HG03045 (cell line): ENCODE data around the gene MAP4K3.
"Not testable (repeated sequence)": the region's sequence is repeated elsewhere in the genome, so short reads cannot be mapped to it uniquely, and the experiment has no call there.

Source experiments
- ATAC-seq: cut with Tn5 transposase; IDR thresholded peaks from one replicate; pipeline ENCODE4 v1.9.1; 2021; ENCODE audit warnings: mild to moderate bottlenecking, moderate library complexity; ENCODE audit not compliant: unreplicated experiment

The MAP4K3 gene

DNA sequence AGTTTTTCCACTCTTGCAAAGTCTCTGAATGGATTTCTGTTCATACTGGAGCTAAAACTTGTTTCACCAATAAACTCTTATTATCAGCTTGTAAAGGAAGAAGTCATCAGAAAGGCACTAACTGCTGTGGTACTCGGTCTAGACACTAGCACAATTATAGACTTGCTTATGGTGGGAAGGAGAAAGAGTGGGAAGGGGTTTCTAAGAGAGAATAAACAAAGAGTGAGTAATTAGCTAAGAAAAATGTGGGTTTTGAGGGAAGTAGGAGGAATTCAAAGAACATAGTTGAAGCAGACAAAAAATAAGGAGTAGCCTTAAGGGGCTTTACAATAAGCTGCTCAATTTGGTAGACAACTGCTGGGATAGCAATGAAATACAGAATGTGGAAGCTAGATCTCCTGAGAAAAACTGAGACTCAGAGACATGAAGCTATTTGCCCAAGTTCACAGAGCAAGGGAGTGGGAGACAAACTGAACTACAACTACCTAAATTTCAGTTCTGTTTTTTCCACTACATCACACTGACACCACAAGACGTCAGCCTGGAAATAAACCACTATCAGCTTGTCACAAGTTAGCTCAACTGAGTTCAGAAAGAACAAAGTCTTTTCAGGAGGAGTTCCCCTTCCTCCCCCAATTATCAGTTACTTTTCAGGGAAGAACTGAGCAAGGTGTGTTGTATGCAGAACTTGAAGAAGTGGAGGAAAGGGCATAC lies 59.7 kb downstream of the MAP4K3 start:
- ATAC-seq: peak; percentile 78

GRCh38 chr2:39375917-39376316 lies 61.2 kb downstream of the MAP4K3 start:
- ATAC-seq: no peak

GRCh38 chr2:39373181-39373802 lies 63.8 kb downstream of the MAP4K3 start:
- no peak for ATAC-seq

DNA sequence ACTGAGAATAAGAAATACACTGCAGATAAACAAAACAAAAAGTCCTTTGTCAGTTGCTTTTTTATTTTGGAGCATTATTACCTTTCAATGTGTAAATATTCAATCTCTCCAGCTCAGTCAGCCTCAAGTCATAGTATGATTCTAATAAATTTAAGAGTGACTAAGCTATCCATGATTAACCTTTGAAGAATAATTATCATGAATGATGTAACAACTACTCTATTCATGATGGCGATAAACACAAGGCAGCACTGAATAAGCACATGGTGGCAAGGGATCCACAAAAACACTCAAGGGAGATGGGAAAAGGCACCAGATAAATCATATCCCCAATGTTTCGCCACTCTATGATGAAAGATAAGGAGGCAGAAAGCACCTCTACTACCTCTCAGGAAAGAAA lies 67.0 kb downstream of the MAP4K3 start:
- ATAC-seq: no peak

- ATAC-seq: no peak
These were observed 68.2 kb downstream of the MAP4K3 start for GRCh38 chr2:39368846-39369245.

GRCh38 chr2:39368376-39368775 lies 68.7 kb downstream of the MAP4K3 start:
- ATAC-seq: no peak

GRCh38 chr2:39362595-39362994 lies 74.5 kb downstream of the MAP4K3 start:
- no peak for ATAC-seq

- ATAC-seq: no peak
These were observed 75.6 kb downstream of the MAP4K3 start for GRCh38 chr2:39361511-39361910.

- not testable (repeated sequence) for ATAC-seq
These were observed 76.7 kb downstream of the MAP4K3 start for GRCh38 chr2:39360342-39360741.

DNA sequence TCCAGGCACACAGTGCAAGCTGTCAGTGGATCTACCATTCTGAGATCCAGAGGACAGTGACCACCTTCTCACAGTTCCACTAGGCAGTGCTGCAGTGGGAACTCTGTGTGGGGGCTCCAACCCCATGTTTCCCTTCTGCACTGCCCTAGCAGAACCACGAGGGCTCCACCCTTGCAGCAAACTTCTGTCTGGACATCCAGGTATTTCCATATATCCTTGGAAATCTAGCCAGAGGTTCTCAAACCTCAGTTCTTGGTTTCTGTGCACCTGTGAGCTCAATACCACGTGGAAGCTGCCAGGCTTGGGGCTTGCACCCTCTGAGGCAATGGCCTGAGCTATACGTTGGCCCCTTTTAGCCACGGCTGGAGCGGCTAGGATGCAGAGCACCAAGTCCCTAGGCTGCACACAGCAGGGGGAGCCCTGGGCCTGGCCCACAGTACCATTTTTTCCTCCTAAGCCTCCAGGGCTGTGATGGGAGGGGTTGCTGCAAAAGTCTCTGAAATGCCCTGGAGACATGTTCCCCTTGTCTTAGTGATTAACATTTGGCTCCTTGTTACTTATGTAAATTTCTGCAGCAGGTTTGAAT lies 77.5 kb downstream of the MAP4K3 start:
- no peak for ATAC-seq

- ATAC-seq: no peak
These were observed 80.0 kb downstream of the MAP4K3 start for GRCh38 chr2:39356922-39357639.

GRCh38 chr2:39350658-39351057 lies 86.4 kb downstream of the MAP4K3 start:
- no peak for ATAC-seq

DNA sequence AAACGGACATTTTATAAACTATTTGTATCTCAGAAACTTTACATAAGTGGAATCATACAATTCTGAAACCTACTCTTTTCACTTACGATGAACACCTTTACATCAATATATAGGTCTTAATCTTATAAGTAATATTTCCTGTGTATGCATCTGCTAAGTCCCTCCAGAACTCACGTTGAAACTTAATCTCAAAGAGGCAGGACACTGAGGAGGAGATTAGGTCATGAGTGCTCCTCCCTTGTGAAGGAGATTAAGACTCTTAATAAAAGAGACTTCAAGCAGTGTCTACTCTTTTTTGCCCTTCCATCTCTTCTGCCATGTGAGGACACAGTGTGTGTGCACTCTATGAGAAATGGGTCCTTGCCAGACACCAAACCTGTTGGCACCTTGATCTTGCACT lies 98.6 kb downstream of the MAP4K3 start:
- no peak for ATAC-seq

- ATAC-seq: no peak
These were observed 101.2 kb downstream of the MAP4K3 start for GRCh38 chr2:39335930-39336329.

GRCh38 chr2:39334978-39335377 lies 102.1 kb downstream of the MAP4K3 start:
- ATAC-seq: no peak

- ATAC-seq: no peak
These were observed 102.6 kb downstream of the MAP4K3 start for GRCh38 chr2:39334529-39334928.

DNA sequence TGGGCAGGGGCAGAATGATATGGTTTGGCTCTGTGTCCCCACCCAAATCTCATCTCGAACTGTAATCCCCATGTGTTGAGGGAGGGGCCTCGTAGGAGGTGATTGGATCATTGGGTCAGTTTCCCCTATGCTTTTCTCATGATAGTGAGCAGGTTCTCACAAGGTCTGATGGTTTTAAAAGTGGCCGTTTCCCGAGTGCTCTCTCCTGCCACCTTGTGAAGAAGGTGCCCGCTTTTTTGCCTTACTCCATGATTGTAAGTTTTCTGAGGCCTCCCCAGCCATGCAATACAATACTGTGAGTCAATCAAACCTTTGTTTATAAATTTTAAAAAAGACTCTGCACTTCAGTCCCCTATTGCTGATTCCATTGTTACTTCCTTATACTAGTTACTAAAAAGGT lies 110.4 kb downstream of the MAP4K3 start:
- ATAC-seq: no peak

- ATAC-seq: no peak
These were observed 111.1 kb downstream of the MAP4K3 start for GRCh38 chr2:39325966-39326365.

DNA sequence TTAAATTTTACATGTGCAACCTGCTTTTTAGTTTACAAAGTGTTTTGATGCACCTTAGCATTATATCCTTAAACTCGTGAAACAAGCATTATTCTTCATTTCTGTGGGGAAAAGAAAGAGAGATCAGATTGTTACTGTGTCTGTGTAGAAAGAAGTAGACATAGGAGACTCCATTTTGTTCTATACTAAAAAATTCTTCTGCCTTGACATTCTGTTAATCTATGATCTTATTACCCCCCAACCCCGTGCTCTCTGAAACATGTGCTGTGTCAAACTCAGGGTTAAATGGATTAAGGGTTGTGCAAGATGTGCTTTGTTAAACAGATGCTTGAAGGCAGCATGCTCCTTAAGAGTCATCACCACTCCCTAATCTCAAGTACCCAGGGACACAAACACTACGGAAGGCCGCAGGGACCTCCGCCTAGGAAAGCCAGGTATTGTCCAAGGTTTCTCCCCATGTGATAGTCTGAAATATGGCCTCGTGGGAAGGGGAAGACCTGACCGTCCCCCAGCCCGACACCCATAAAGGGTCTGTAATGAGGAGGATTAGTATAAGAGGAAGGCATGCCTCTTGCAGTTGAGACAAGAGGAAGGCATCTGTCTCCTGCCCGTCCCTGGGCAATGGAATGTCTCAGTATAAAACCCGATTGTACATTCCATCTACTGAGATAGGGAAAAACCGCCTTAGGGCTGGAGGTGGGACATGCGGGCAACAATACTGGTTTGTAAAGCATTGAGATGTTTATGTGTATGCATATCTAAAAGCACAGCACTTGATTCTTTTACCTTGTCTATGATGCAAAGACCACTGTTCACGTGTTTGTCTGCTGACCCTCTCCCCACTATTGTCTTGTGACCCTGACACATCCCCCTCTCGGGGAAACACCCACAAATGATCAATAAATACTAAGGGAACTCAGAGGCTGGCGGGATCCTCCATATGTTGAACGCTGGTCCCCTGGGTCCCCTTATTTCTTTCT lies 115.7 kb downstream of the MAP4K3 start:
- ATAC-seq: not testable (repeated sequence)

GRCh38 chr2:39320162-39320561 lies 116.9 kb downstream of the MAP4K3 start:
- ATAC-seq: no peak

GRCh38 chr2:39313575-39313974 lies 123.5 kb downstream of the MAP4K3 start:
- no peak for ATAC-seq
